GM19238 (cell line): ENCODE measurements around the gene PRXL2A.

ENCODE experiments used
- DNase-seq: peaks from one replicate; pipeline ENCODE4 v3.0.0; 2011; ENCODE audit warnings: low spot score; ENCODE audit not compliant: insufficient read length

The PRXL2A gene

DNA sequence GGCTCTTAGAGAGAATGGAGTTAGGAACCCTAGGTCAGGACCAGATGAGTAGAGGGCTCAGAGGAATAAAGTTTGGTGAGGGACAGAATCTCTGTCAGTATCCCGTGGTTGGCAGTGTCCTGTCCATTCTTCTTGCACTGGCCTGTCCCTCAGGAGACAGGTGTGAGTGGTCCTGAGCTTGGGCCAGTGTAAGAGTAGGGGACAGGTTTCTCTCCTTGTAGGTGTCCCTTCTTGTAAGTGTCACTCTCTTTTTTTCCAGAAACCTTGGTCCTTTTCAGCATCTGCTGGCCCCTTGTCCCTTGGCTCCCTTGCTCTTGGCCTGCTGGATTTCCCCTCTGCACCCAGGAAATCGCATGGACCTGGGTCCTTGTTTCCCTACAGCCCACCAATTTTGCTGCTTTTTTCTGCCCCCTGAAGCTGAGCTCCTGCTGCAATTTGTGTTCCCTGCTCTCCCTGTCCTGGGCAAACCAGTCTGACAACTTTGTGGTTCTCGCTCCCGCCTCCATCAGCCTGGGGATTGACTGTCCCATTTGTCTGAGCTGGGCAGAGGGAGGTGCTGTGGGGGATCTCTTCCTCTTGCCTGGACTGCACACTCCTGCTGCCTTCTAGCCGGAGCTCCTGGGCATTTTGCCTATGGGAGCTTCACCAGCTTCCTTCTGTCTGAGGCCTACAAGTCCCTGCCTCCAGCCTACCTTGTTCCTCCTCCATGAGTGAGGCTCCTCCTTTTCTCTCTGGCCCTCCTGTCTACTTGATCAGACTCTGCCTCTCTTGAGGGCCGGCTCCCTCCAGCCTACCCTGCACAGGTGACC is 52.3 kb downstream of the PRXL2A start:
- DNase-seq: no peak

DNA sequence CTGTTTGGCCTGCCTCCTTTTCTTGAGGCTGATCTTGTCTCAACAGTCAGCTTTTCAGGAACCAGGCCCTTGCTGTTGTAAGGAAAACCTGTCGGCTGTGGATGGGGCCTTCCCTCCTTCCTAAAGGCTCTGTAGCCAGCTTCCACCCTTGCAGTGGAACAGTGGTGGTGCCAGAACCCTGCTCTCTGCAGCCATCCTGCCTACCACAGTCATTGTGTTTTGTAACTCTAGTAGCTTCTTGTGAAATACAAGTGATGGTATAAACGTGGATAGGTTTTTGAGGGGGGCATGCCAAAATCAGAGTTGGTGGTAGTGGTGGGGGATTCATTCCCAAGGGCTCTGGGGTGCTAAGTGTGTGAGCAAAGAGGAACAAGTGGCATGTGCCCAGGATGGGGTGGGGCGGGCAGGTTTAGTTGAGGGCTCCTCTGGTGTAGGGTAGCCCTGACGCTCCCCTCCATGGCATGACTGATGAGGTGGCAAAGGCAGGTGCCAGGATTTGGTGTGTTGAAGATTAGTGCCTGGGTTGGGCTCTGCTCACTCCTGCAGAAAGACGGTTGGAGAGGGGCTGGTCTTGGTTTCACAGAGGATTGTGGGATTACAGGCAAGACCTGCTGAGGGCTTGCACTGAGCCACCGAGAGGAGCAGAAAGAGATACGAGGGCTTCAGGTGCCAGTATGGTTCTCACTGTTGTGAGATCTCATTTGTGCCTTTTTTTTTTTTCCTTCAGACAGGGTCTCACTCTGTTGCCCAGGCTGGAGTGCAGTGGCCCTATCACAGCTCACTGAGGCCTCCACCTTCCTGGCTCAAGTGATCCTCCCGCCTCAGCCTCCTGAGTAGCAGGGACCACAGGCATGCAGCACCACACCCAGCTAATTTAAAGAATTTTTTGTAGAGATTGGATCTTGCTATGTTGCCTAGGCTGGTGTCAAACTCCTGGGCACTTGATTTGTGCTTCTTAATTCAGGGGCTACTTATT is 53.1 kb downstream of the PRXL2A start:
- DNase-seq: no peak

DNA sequence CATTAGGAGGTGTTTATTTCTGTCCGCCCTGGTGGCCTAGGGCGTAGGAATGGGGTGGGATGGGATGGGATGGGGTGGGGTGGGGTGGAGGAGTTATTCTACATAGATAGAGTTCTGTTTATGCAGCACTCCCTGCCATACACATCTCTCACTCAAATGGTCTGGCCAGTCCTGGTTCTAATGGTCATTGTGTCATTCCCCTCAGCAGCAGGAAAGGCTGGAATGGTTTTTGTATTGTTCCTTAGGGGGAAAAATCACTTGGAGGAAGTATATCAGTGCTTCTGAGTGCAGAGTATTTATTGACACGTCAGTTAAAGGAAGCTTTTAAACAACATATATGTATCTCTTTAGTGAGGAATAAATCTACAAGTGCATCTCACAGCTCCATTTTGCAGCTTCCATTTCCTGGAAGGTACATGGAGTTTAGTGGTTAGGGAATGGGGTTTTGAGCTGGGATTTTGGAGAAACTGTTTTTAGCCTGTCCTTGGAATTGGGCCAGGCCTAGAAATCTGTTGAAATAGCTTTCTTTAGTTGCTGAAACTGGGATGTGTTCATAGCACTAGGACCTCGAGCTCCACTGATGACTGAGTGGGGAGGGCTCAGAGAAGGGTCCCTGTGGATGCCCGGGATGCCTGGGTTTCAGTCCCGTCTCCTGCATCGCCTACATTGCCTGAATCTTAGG is 54.1 kb downstream of the PRXL2A start:
- no peak for DNase-seq

DNA sequence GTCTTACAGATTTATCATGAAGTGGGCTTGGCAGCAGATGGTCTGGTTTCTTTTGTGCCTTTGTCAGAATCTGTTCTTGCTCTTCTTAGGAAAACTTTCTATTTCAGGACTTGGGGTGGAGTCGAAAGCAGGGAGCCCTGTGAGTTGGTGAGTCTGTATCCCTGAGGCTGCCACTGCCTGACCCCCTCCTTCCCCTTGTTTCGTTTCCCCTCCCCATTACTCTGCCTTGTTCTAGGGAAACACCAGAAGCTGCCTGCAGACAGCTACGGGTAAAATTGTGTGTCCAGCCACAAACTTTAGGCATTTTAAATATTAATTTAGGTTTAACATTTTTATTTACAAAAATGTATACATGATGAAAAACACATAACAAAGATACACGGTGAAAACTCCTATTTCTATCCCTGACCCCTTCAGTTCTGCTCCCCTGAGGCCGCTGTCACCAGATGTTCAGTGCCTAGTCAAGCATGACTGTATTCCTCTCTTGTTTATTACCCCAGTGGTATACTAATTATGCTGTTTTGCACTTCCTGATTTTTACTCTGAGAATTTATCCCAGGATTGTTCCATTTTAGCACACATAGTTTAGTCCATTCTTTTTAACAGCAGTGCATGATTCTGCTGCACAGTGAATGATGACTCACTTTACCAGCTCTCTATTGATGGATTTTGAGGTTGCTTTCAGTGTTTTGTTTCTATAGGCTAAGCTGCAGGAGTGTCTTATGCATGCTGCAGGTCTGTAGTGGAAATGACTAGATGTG is 54.8 kb downstream of the PRXL2A start:
- no peak for DNase-seq

DNA sequence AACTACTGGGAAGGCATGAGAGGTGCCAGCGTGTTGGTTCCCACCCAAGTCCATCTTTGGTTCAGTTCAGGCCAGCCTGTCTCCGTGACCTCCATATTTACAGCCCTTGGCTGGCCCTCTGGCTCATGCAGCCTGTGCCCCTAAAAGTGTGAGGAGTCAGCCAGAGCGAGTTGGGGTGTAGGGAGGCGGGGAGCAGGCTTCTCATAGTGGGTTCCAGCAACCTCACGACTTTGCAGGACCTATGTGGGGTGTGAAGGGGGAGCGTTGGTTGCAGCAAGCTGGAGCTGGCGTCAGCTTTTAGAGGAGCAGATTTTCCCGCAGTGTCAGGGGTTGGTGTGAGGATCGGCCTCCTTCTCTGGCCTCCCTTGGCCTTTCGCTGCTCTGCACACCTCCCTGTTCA is 55.5 kb downstream of the PRXL2A start:
- DNase-seq: no peak

DNA sequence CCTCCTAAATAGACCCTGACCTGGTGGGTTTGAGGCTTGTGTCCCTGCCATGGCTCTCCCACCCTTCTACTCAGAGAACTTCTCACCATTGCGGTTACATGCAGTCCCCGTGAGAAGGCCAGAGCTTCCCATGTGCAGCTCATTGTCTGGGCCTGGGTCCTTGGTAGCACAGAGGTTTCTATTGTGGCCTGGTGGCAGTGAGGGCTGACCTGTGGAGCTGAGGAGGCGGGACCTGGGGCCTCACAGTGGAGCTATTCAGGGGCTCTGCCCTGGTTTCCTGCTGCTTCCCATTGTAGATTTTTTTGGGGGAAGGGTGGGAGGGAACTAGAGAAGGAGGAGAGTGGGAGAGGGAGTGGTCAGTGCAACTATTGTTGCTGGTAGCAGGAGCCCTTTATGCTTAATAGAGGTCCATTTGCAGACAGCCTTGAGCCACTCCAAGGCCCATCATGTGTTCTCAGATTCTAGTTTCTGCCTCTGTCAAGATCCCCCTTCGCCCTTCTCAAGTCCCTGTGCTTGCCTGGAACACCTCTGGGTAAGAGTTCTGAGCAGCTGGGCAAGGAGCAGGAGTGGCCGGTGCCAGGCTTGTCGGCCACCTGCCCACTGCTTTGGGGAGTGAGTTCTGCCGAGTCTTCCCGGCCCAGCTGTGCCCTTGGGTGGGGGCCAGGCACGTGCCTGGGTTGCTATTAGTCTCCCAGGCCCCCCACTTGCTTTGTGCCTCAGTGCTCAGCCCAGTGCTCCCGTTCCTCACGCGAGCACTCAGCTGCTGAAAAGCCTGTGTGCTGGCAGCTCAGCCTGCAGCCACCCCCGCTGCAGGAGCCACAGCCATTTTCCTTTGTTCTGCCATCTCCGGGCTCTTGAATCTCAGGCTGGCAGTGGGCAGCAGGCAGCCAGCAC is 56.5 kb downstream of the PRXL2A start:
- no peak for DNase-seq

DNA sequence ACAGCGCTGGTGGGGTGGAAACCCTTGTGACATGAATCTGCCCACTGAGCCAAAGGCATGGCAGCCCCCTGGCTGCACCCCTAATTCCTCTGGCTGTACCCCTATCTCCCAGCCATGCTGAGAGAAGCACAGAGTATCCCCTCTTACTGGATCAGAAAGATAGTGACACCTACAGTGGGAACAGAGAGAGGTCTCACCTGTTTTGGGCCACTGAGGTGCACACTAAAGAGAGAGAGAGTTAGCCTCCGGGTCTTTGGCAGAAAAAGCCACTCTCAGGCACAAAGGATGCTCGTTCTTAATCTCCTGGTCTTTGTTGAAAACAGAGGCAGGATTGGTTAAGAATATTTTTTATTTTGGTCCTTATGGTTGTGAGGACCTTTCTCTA is 57.1 kb downstream of the PRXL2A start:
- no peak for DNase-seq

DNA sequence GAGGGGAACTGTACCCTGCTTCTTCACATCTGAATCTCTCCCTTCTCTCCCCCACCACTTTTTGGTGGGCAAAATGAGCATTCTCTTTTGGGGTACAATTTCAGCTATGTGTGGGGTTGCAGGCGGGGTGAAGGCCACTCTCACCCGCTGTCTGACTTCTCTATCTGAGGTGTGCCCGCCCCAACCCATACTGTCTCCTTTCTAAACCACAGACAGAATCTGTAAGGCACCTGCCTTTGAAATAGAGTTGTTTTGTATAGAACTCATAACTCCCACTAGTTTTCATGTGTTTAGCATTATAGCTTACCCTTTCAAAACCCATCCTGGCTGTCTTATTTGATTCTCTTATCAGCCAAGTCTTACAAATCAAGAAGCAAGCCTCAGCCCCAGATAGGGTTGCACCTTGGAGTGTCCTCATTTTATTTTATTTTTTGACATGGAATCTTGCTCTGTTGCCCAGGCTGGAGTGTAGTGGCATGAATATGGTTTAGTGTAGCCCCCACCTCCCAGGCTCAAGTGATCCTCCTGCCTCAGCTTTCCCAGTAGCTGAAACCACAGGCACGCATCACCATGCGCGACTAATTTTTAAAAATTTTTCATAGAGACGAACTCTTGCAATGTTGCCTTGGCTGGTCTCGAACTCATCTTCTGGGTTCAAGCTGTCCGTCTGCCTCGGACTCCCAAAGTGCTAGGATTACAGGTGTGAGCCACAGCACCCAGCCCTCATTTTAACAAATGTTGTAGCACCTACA is 57.7 kb downstream of the PRXL2A start:
- no peak for DNase-seq

DNA sequence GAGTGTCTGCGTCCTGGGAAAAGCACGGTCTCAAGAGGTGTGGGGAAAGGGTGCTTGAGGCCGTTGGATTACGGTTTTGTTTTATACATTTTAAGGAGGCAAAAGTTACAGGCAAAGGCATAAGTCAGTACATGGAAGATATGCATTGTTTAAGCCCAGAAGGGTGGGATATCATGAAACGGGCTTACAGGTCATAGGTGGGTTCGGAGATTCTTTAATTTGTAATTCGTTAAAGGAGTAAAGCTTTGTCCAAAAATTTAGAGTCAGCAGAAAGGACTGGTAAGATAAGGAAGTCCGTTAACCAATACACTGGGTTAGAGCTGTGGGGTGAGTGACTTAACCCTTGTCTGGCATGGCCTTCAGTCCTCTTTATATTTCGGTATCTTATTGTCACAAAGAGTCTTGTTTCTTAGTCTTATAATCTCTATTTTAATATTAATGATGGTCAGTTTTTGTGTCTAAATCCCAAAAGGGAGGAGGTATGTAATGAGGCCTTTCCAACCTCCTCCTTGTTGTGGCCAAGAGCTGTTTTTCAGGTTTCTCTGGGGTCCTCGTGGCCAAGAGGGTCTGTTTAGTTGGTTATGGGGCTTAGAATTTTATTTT is 58.5 kb downstream of the PRXL2A start:
- no peak for DNase-seq

DNA sequence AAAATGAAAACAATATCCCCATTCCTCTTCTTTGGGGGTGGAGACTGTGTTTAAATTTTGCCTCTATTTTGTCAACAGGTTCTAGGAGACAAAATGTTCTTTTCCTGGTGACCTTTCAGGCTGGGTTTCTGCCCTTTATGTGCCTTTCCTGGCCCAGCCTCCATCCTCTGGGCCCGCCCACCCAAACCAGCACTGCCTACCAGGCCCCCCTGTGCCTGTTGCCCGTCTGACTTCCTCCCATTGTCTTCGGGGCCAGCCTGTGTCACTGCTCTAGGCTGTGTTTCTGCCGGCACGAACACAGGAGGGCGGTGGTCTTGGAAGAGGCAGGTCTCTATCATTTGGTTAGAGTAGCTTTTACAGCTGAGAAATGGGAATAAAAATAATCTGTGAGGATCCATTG is 59.7 kb downstream of the PRXL2A start:
- DNase-seq: no peak

DNA sequence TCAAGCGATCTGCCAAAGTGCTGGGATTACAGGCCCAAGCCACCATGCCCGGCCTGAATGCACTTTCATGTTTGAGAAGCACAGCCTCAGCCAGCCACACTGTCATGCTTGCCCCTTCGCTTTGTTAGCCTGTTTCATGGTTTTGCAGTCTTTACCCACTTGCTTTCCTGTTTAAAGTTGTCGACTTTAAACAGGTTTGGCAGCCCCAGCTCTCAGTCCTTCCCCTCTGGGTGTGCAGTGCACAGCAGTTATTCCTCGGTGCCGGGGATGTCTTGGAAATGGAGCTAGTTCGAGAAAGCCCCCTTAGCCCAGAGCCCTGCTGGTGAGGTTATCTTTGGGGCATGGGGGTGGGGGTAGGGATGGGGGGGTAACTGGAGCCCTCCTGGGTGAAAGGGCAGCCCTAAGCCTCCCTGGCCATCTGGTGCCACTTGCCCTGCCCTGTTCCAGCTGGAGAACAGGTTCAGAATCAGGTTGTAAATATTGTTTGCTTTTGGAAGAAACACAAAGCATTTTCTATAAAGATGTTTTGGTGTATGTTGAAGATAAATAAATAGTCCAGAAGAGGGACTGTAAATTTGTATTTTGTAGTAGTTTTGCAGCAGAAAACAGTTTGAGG is 60.6 kb downstream of the PRXL2A start:
- no peak for DNase-seq

DNA sequence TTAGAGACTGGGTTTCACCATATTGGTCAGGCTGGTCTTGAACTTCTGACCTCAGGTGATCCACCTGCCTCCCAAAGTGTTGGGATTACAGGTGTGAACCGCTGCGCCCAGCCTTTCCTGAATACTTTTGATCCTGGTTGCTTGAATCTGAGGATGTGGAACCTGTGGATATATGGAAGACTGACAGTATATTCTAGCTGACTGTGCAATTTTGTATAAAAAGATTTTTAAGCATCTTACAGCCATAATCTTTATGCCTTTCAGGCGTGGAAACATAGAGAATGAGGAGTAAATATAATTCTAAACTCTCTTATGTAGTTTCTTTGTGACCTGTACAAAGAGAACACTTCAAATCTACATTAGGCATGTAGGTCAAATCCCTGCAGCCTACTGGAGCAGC is 61.9 kb downstream of the PRXL2A start:
- DNase-seq: no peak

DNA sequence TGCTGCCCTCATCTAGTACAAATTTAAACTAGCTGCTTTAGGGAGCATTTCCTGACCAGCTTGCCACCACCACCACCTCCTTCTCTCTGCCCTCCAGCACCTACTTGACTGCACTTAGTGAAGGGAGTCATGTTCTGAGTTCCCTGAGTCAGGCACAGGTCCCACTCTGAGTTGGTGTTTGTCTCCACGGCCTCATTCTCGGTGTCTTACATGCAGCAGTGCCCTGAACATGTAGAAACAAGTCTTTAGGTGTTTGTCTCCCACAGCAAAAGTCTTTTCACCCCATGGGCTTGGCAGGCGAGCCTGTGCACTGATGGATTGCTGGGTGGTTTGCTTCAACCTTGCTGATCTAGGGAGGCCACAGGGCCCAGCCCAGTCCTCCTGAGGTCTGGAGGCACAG is 62.6 kb downstream of the PRXL2A start:
- DNase-seq: no peak

DNA sequence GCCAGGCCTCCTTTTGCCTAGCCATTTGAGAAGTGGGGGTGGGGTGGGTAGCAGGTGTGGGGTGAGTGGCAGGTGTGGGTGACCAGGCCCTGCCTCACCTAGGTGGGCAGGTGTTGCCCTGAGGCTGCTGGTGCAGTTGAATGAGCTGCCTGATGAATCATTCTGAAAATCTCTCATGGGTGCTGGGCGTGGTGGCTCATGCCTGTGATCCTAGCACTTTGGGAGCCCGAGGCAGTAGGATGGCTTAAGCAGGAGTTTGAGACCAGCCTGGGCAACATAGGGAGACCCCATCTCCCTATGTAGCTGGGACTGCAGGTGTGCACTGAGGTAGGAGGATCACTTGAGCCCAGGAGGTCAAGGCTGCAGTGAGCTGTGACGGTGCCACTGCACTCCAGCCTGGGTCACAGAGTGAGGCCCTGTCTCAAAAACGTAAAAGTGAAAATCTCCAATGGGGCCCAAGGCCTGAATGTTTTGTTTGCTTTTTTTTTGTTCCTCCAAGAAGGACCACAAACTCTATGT is 63.4 kb downstream of the PRXL2A start:
- no peak for DNase-seq

DNA sequence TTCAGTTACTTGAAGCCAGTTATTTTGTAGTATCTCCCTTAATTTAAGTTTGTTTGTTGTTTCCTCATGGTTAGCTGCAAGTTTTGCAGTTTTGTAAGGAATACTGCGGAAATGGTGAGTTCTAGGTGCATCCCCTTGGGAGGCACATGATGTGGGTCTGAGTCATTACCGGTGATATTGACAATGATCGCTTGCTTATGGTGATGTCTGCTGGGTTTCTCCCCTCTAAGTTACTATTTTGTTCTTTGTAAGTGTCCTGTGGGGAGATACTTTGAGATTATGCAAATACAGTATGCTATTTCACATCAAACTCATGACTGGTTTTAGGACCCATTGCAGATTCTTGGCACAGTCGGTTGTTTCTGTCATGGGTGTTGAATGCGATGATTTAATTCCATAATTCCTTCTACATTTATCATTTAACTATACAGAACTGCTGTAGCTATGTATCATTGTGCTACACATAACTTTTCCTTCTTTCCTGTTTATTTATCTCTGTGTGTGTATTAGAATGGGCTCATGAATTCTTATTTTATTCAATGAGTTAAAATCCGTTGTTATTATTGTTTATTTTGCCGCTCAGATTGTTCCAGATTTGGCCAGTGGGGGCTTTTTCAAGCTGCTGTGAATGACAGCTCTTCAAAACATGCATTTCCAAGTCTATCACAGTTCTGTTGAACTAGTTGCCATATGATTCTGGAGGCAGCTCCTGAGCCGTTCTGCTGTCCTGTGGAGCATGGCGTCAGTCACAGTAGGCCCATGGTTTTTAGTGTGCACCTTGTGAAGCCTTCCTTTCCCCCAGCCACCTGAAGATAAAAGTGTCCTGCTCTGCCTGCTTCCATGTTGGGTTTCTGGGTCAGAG is 64.1 kb downstream of the PRXL2A start:
- DNase-seq: no peak

DNA sequence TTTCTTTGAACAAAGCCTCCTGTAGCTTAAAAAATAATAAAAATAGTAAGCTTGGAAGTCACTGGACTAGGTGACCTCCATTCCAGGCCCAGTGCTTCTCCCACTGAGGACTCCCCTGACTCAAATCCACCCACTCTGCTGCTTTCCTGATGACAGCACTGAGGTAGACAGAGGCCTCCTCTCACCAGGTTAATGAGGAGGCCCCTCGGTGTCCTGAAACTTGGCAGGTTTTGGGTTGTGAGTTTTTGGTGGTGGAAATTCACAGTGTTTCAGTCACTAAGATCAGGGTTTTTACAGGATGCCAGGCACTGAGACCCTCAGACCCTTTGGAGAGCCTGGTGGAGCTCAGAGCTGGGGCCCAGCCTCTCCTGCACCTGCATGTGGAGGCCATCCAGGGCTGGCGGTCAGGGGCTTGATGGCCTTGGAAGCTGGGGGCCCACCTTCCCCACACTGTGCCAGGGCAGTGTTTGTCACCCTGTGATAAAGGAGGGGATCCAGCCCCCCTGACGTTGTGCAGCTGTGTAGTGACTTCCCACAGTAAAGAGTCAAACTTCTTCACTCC is 64.8 kb downstream of the PRXL2A start:
- no peak for DNase-seq
